Stimulated activated CD4-positive, alpha-beta T cell treated with anti-CD3 and anti-CD28 coated beads, Interleukin-12 subunit alpha, Interleukin-12 subunit beta, amount 100 ng/mL, for 24 hours (primary cell): ENCODE data around the gene CARD10.
"Not testable (repeated sequence)": the region's sequence is repeated elsewhere in the genome, so short reads cannot be mapped to it uniquely, and the experiment has no call there.

Experiments
- DNase-seq, 2 experiments: peaks; one replicate each; pipeline ENCODE4 v3.0.0-alpha.2; 2020; ENCODE audit warnings: low read depth in 2 of 2

Gene CARD10

GRCh38 chr22:37553725-37554124 lies 34.5 kb upstream of the CARD10 start:
- no peak for DNase-seq

- DNase-seq, result no peak
These were observed 33.4 kb upstream of the CARD10 start for GRCh38 chr22:37552524-37553163.

GRCh38 chr22:37551981-37552380 lies 32.8 kb upstream of the CARD10 start:
- no peak for DNase-seq

- not testable (repeated sequence) for DNase-seq
These were observed 31.7 kb upstream of the CARD10 start for GRCh38 chr22:37550921-37551320.

GRCh38 chr22:37549704-37550059 lies 30.5 kb upstream of the CARD10 start:
- DNase-seq, result no peak

- DNase-seq, result no peak
These were observed 28.1 kb upstream of the CARD10 start for GRCh38 chr22:37547251-37547741.

- no peak for DNase-seq
These were observed 27.4 kb upstream of the CARD10 start for GRCh38 chr22:37546437-37547250.

GRCh38 chr22:37545703-37546436 lies 26.7 kb upstream of the CARD10 start:
- DNase-seq, result no peak

GRCh38 chr22:37544955-37545702 lies 25.9 kb upstream of the CARD10 start:
- peak in 1 of 2 experiments; percentile 47 for DNase-seq

GRCh38 chr22:37542959-37543358 lies 23.7 kb upstream of the CARD10 start:
- no peak for DNase-seq

- not testable (repeated sequence) for DNase-seq
These were observed 23.2 kb upstream of the CARD10 start for GRCh38 chr22:37542416-37542815.

GRCh38 chr22:37539790-37540189 lies 20.6 kb upstream of the CARD10 start:
- not testable (repeated sequence) for DNase-seq

- DNase-seq, result peak; percentile 79 to 90
These were observed 19.6 kb upstream of the CARD10 start for GRCh38 chr22:37538590-37539357.

GRCh38 chr22:37535159-37535558 lies 15.9 kb upstream of the CARD10 start:
- no peak for DNase-seq

- no peak for DNase-seq
These were observed 15.2 kb upstream of the CARD10 start for GRCh38 chr22:37534445-37534844.

- DNase-seq, result no peak
These were observed 14.8 kb upstream of the CARD10 start for GRCh38 chr22:37533995-37534394.

GRCh38 chr22:37529652-37530345 lies 10.6 kb upstream of the CARD10 start:
- DNase-seq, result no peak

- DNase-seq, result not testable (repeated sequence)
These were observed 8.7 kb upstream of the CARD10 start for GRCh38 chr22:37527952-37528351.

- not testable (repeated sequence) for DNase-seq
These were observed 8.0 kb upstream of the CARD10 start for GRCh38 chr22:37527081-37527752.

- DNase-seq, result no peak
These were observed 7.2 kb upstream of the CARD10 start for GRCh38 chr22:37526376-37526775.
